Hematopoietic multipotent progenitor cell treated with erythropoietin and hydrocortisone succinate and interleukin-3 and kit ligand, for 4 days (in vitro differentiated cells): Measurements from ENCODE around the gene COMP.
A peak's percentile ranks its signal among the peaks of the same experiment; 100 is the strongest.

Experiments
- DNase-seq: peaks from one replicate; pipeline ENCODE4 v3.0.0-alpha.2; 2015

The COMP gene

GRCh38 chr19:18768997-18769891 lies 21.9 kb downstream of the COMP start:
- no peak for DNase-seq

- peak; percentile 45 for DNase-seq
These were observed 22.9 kb downstream of the COMP start for GRCh38 chr19:18768046-18768771.

- no peak for DNase-seq
These were observed 25.9 kb downstream of the COMP start for GRCh38 chr19:18765224-18765623.

- DNase-seq, result peak; percentile 44
These were observed 26.5 kb downstream of the COMP start for GRCh38 chr19:18764591-18765051.

GRCh38 chr19:18763674-18764590 lies 27.2 kb downstream of the COMP start:
- DNase-seq, result peak; percentile 74

GRCh38 chr19:18762125-18763023 lies 28.7 kb downstream of the COMP start:
- peak; percentile 48 for DNase-seq

- DNase-seq, result no peak
These were observed 29.5 kb downstream of the COMP start for GRCh38 chr19:18761531-18762110.

GRCh38 chr19:18760440-18761383 lies 30.4 kb downstream of the COMP start:
- DNase-seq, result no peak

GRCh38 chr19:18759995-18760426 lies 31.1 kb downstream of the COMP start:
- DNase-seq, result no peak

- no peak for DNase-seq
These were observed 31.7 kb downstream of the COMP start for GRCh38 chr19:18759304-18759994.

- peak; percentile 26 for DNase-seq
These were observed 34.2 kb downstream of the COMP start for GRCh38 chr19:18756896-18757295.

GRCh38 chr19:18754501-18754900 lies 36.6 kb downstream of the COMP start:
- DNase-seq, result no peak

GRCh38 chr19:18751571-18751970 lies 39.5 kb downstream of the COMP start:
- DNase-seq, result no peak

GRCh38 chr19:18750295-18750970 lies 40.7 kb downstream of the COMP start:
- DNase-seq, result no peak

- DNase-seq, result no peak
These were observed 41.5 kb downstream of the COMP start for GRCh38 chr19:18749362-18750231.

GRCh38 chr19:18746401-18747325 lies 44.4 kb downstream of the COMP start:
- DNase-seq, result no peak

GRCh38 chr19:18745931-18746330 lies 45.2 kb downstream of the COMP start:
- DNase-seq, result no peak
